SJSA1 (cell line): ENCODE results near the gene COL11A1. TPM values are rescaled to one million over a fixed set of nuclear protein-coding genes. Genes with fewer than 3 reads are reported as not detected.
"Not testable (repeated sequence)": the region's sequence is repeated elsewhere in the genome, so short reads cannot be mapped to it uniquely, and the experiment has no call there.

Source experiments
- DNase-seq, 2 experiments: peaks; one replicate each; pipeline ENCODE4 v3.0.0-alpha.2; 2015 to 2020; ENCODE audit warnings: low spot score in 2 of 2, low read depth in 1 of 2
- H3K27ac ChIP-seq: fragments of 250-450 bp; sonication (Bioruptor Pico); 2 replicates; pipeline ENCODE4 v1.5.1; 2020; ENCODE audit warnings: mild to moderate bottlenecking, moderate library complexity
- H3K27me3 ChIP-seq: fragments of 250-450 bp; sonication (Bioruptor Pico); replicated peaks from 2 replicates; pipeline ENCODE4 v1.5.1; 2020; ENCODE audit warnings: mild to moderate bottlenecking, moderate library complexity
- H3K36me3 ChIP-seq: fragments of 250-450 bp; sonication (Bioruptor Pico); 2 replicates; pipeline ENCODE4 v1.5.1; 2020; ENCODE audit warnings: mild to moderate bottlenecking
- H3K4me1 ChIP-seq: fragments of 250-450 bp; sonication (Bioruptor Pico); replicated peaks from 2 replicates; pipeline ENCODE4 v1.6.1; 2021; ENCODE audit warnings: mild to moderate bottlenecking
- H3K4me3 ChIP-seq: fragments of 250-450 bp; sonication (Bioruptor Pico); 2 replicates; pipeline ENCODE4 v1.5.1; 2020; ENCODE audit warnings: mild to moderate bottlenecking
- H3K9me3 ChIP-seq: fragments of 250-450 bp; sonication (Bioruptor Pico); replicated peaks from 2 replicates; pipeline ENCODE4 v1.5.1; 2020; ENCODE audit warnings: mild to moderate bottlenecking
- total RNA-seq: library from RNA; depleted of rRNA; stranded (reverse); fragments of >200 nt; shearing (Covaris generic); gene quantifications from 2 replicates; pipeline ENCODE4 v1.2.3, GENCODE V29; 2014; rRNA removed

COL11A1 gene
- total RNA-seq, result 470 and 511 TPM in 2 replicates

GRCh38 chr1:103108376-103109150, at the start of gene COL11A1:
TSS of gene COL11A1 (minus strand) at chr1:103108522. CDS start at chr1:103108178, 344 bp downstream.
- peak within 1 kb of the TSS; percentile 68 for H3K27ac ChIP-seq
- H3K9me3 ChIP-seq, result no peaks in the 10 kb centered on the region
- peak within 1 kb of the TSS; percentile 57 for H3K4me3 ChIP-seq
- H3K4me1 ChIP-seq, result peaks cover 42% of the 10 kb centered on the region
- H3K36me3 ChIP-seq, result peaks cover 5% of the 10 kb centered on the region
- H3K27me3 ChIP-seq, result no peaks in the 10 kb centered on the region
- DNase-seq, result peak; percentile 86 to 90

- DNase-seq, result no peak
- Histone ChIP-seq H3K9me3 (no peaks in the 10 kb centered on the region), H3K4me3 (no peak overlapping the region), H3K4me1 (peaks cover 14% of the 10 kb centered on the region), H3K27ac (peak overlapping the region; percentile 20; the same call in 1 of the 2 replicates), H3K27me3 (no peaks in the 10 kb centered on the region), H3K36me3 (no peaks in the 10 kb centered on the region)
Observed at GRCh38 chr1:103156966-103157365, 48.6 kb upstream of the COL11A1 start.

GRCh38 chr1:103146166-103146565, 37.8 kb upstream of the COL11A1 start:
- H3K36me3 ChIP-seq, result no peaks in the 10 kb centered on the region
- H3K4me3 ChIP-seq, result no peak overlapping the region
- H3K27ac ChIP-seq, result no peak overlapping the region
- no peaks in the 10 kb centered on the region for H3K27me3 ChIP-seq
- no peaks in the 10 kb centered on the region for H3K4me1 ChIP-seq
- H3K9me3 ChIP-seq, result no peaks in the 10 kb centered on the region
- DNase-seq, result no peak

DNA sequence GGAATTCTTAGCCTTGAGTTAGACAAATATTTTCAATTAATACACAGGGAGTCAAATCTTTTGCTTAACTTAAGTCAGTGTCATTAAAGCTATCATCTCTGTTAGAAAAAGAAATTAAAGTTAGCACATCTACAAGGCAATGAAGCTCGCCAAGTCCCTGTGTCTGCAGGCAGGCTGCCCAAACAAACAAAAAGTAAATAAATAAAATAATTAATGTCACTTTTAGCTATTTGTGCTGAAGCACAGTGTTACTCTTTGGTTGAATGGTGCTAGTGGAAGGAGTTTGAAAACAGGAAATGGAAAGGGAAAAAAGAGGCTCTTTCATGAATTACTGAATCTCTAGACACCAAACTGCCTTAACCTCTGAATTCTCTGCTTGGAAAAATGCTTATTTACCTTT, 37.1 kb upstream of the COL11A1 start:
- no peaks in the 10 kb centered on the region for H3K36me3 ChIP-seq
- no peak for DNase-seq
- H3K4me3 ChIP-seq, result no peak overlapping the region
- no peak overlapping the region for H3K27ac ChIP-seq
- no peaks in the 10 kb centered on the region for H3K4me1 ChIP-seq
- H3K27me3 ChIP-seq, result no peaks in the 10 kb centered on the region
- H3K9me3 ChIP-seq, result no peaks in the 10 kb centered on the region

DNA sequence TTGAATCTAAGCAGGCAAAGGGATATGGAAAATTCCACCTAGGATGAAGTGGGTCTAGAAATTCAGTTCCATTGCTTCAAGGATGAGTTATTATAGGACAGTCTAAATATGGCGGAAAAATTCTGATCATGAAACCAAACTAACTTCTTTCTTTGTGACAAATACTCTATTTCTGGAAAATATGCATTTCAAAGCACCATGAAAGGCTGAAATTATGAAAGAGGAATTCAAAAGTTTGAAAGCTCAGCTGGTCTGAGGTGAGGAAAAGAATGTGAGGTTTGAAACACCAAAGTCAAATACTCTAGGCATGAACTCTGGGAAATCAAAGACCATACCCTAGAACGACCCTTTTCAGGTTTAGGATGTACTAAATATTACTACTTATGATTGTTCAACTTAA, 36.4 kb upstream of the COL11A1 start:
- no peak for DNase-seq

GRCh38 chr1:103142461-103142860, 34.1 kb upstream of the COL11A1 start:
- H3K27me3 ChIP-seq, result no peaks in the 10 kb centered on the region
- H3K36me3 ChIP-seq, result no peaks in the 10 kb centered on the region
- H3K4me3 ChIP-seq, result no peak overlapping the region
- no peak overlapping the region for H3K27ac ChIP-seq
- no peak for DNase-seq
- H3K4me1 ChIP-seq, result no peaks in the 10 kb centered on the region
- peaks cover 2% of the 10 kb centered on the region; the same call in 1 of the 2 replicates for H3K9me3 ChIP-seq

More for the DNA sequence above, 36.4 kb upstream of the COL11A1 start:
- Histone ChIP-seq H3K9me3 (no peaks in the 10 kb centered on the region), H3K4me1 (no peaks in the 10 kb centered on the region), H3K27me3 (no peaks in the 10 kb centered on the region), H3K4me3 (no peak overlapping the region), H3K36me3 (no peaks in the 10 kb centered on the region), H3K27ac (no peak overlapping the region)

DNA sequence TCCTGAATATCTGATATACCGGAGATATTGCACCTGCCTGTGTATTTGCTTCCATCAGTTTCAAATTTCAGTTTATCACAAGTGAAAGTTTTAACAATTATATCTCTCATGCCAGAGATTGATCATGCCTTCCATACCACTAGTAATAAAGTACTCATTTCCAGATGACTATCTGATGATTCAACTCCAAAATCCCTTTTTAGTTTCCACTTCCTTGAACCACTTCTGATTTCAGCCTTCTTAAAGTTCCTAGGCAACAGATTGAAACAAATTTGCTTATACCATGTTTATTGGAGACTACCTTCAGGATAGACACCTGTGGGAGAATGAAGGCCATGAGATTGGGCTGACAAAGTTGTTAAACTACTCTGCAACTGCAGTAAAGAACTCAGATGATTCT, 21.5 kb upstream of the COL11A1 start:
- no peaks in the 10 kb centered on the region for H3K27me3 ChIP-seq

GRCh38 chr1:103129255-103129654, 20.9 kb upstream of the COL11A1 start:
- Histone ChIP-seq H3K27me3 (no peaks in the 10 kb centered on the region), H3K36me3 (no peaks in the 10 kb centered on the region), H3K27ac (no peak overlapping the region), H3K4me3 (no peak overlapping the region), H3K9me3 (no peaks in the 10 kb centered on the region), H3K4me1 (0 out of 2 replicates have a peak, but pooled peaks cover 4% of the 10 kb centered on the region)
- no peak for DNase-seq

More for the DNA sequence above, 21.5 kb upstream of the COL11A1 start:
- Histone ChIP-seq H3K4me1 (0 out of 2 replicates have a peak, but pooled peaks cover 4% of the 10 kb centered on the region), H3K27ac (no peak overlapping the region), H3K9me3 (no peaks in the 10 kb centered on the region), H3K4me3 (no peak overlapping the region), H3K36me3 (no peaks in the 10 kb centered on the region)
- DNase-seq, result no peak

DNA sequence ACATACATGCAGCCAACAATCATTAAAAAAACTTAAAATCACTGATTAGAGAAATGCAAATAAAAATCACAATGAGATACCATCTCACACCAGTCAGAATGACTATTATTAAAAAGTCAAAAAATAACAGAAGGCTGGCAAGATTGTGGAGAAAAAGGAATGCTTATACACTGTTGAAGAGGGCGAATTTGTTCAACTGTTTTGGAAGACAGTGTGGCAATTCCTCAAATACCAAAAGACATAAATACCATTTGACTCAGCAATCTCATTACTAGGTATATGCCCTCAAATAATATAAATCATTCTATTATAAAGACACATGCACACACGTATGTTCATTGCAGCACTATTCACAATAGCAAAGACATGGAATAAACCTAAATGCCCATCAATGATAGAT, 19.9 kb upstream of the COL11A1 start:
- not testable (repeated sequence) for H3K4me1 ChIP-seq, H3K27me3 ChIP-seq, DNase-seq, H3K27ac ChIP-seq, H3K4me3 ChIP-seq, H3K36me3 ChIP-seq, H3K9me3 ChIP-seq

DNA sequence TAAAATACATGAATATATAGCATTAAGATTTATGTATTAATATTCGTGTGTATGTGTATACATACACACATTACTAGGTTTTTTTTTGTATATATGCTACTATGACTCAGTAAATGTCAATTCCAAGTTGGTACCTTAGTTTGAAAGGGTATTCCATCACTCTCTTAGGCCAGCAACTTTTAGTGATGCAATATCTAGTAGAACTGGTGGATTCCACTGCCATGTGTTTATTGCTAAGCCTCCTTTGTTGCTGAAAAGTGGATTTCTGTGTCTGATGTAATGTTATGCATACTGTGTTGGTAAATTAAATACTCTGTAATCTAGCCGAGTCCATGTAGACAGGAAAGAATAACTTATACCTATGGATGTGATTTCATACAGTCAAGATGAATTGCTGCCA, 16.9 kb upstream of the COL11A1 start:
- Histone ChIP-seq H3K36me3 (no peaks in the 10 kb centered on the region), H3K4me3 (no peak overlapping the region), H3K4me1 (0 out of 2 replicates have a peak, but pooled peaks cover 4% of the 10 kb centered on the region), H3K27ac (no peak overlapping the region), H3K27me3 (no peaks in the 10 kb centered on the region), H3K9me3 (no peaks in the 10 kb centered on the region)
- DNase-seq, result no peak

DNA sequence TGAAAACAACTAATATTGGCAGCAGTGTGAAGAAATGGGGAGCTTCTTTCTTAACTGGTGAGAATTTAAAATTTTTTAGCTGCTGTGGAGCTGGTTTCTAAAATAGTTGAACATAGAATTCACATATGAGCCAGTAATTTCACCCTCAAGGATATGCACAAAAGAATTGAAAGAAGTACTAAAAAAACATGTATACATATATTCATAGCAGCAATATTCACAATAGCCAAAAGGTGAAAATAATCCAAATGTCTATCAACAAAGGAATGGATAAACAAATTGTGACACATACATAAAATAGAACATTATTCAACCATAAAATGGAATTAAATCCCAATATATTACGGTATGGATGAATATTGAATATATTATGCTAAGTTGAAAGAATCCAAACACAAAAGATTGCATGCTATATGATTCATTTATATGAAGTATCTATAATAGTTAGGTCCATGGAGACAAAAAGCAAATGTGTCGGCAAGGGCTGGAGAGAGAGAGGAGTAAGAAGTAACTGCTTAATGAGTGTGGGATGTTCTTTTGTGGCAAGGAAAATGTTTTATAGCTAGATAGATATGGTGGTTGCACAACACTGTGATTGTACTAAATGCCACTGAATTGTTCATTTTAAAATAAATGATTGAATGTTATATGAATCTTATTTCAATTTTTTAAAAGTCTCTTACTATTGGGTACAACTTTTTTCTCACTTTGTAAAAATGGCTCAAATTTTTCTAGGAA, 14.8 kb upstream of the COL11A1 start:
- no peaks in the 10 kb centered on the region for H3K9me3 ChIP-seq
- no peak overlapping the region for H3K4me3 ChIP-seq
- no peaks in the 10 kb centered on the region for H3K4me1 ChIP-seq
- no peak for DNase-seq
- no peaks in the 10 kb centered on the region for H3K27me3 ChIP-seq
- no peaks in the 10 kb centered on the region for H3K36me3 ChIP-seq
- H3K27ac ChIP-seq, result no peak overlapping the region

GRCh38 chr1:103120981-103121380, 12.7 kb upstream of the COL11A1 start:
- Histone ChIP-seq H3K4me3 (no peak overlapping the region), H3K27ac (no peak overlapping the region), H3K4me1 (no peaks in the 10 kb centered on the region), H3K27me3 (no peaks in the 10 kb centered on the region), H3K36me3 (no peaks in the 10 kb centered on the region), H3K9me3 (no peaks in the 10 kb centered on the region)
- no peak for DNase-seq

GRCh38 chr1:103112546-103112945, 4.2 kb upstream of the COL11A1 start:
- no peaks in the 10 kb centered on the region for H3K9me3 ChIP-seq
- peaks cover 42% of the 10 kb centered on the region for H3K4me1 ChIP-seq
- peak overlapping the region; percentile 55 for H3K27ac ChIP-seq
- H3K36me3 ChIP-seq, result no peaks in the 10 kb centered on the region
- H3K4me3 ChIP-seq, result no peak overlapping the region
- H3K27me3 ChIP-seq, result no peaks in the 10 kb centered on the region
- no peak for DNase-seq

GRCh38 chr1:103111926-103112325, 3.6 kb upstream of the COL11A1 start:
- Histone ChIP-seq H3K36me3 (no peaks in the 10 kb centered on the region), H3K4me3 (no peak overlapping the region), H3K27ac (peak overlapping the region; percentile 55), H3K4me1 (peaks cover 42% of the 10 kb centered on the region), H3K27me3 (no peaks in the 10 kb centered on the region), H3K9me3 (no peaks in the 10 kb centered on the region)
- peak in 1 of 2 experiments; percentile 82 for DNase-seq
